GM03348 (cell line): ENCODE measurements around the gene MX1.

Experiments
- DNase-seq: peaks from one replicate; pipeline ENCODE4 v3.0.0; 2012; ENCODE audit warnings: low spot score

Gene MX1

DNA sequence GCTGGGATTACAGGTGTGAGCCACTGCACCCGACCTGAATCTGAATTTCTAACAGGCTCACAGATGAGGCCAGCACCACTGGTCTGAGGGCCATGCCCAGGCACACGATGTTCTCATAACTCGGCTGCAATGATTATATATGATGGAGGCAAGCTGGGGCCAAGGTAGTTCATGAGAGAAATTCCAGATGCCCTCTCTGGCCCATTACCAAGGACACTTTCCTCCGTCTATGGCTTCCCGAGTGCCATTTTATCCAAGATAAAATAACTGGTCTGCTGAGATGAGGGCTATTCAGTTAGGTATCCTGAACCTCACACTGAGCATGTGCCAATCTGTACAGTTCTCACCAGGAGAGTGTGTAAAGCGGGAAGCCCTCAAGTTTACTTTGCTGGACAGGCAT, 65.4 kb downstream of the MX1 start:
- no peak for DNase-seq

DNA sequence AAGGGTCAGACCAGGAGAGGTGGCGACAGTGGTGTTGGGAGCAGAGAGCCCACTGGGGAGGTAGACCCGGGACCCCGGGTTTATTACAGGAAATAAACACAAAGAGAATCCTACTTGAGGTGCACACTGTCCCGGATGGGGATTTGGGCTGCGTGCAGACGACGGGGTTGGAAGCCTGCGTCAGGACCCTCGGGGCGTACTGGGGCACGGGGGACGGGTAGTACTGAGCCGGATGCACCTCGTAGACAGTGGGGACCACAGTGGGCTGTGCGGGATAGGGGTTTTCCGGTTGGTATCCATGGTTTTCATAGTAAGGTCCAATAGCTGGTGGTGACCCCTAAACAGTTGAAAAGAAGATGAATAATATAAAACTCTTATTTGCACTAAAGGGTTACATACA, 68.2 kb downstream of the MX1 start:
- no peak for DNase-seq

DNA sequence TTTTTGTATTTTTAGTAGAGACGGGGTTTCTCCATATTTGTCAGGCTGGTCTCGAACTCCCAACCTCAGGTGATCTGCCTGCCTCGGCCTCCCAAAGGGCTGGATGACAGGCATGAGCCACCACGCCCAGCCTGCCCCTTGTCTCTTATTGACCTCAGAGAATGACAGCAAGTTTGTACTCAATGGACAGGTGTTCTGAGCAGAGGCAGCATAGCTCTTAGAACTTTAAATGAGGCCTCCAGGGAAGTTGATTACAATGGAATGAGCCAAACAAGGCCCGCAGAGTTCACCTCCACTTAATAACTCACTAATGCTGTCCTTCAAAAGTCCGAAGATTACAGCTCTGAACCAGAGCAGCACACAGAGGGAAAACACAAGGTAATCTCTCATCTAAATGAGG, 71.0 kb downstream of the MX1 start:
- no peak for DNase-seq

DNA sequence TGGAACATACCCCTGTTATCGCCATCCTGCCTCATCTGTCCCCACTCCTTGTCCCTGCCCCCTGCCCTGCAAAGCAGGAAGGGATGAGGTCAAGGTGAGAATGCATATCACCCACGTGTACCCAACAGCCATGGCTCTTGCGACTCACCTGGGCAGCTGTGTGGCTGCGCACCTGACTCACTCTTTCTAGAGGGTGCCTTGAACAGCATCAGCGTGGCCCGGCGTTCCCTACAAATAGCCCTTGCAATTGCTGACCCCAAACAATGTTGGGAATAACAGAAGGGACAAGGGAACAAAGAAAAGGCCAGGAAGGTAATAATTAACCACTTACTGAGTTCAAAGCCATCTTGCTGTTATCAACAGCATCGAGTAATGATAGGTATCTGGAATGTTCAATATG, 71.7 kb downstream of the MX1 start:
- no peak for DNase-seq

DNA sequence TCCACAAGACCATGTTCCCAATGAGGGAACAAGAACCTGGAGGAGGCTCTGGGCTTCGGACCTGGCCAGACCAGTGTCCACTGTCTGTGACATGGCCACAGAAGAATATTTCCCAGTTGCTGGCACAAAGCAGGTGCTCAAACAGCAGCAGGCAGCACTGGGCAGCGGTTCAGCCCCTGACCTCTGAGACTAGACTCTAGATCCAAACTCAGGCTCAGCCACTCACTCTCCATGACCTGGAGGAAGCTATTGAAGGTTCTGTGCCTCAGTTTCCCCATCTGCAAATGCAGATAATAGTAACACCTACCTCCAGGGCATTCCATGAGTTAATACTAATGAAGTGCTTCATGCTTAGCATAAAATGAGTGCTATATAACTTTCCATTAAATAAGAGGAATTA, 73.9 kb downstream of the MX1 start:
- DNase-seq: no peak

DNA sequence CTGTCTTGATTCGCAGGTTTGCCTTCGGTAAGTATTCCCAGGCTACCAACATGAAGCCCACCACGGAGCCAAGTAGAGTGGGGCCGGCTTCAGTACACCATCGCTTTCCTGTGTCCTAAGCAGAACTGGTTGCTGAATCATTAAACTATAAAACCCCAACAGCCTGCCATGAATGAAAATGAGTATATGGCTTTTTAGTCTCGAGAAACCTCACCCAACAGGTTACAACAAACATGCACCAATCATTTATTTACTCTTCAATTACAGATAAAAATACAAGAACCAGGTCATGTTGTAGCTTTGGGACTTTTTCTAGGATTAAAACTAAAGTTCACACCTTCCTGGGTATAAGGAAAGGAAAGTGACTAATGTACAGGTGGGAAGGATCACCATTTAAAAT, 74.3 kb downstream of the MX1 start:
- DNase-seq: no peak

DNA sequence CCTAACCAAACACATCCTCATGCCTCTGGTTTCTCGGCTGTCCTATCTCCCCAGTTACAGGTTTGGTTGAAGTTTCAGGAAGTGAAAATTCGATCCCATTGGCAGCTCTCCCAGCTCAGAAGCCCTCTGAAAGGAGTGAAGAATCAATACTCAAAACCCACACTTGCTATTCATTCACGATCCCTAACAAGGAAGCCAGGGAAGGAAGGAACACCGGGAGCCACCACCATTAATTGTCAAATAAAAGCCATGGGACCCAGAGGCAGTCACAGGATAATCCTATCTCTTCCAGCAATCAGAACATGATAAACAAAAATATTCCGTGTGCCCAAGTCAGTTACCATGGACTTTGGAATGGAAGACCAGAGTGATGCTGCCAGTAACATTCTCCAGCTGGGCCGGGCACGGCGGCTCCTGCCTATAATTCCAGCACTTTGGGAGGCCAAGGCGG, 74.9 kb downstream of the MX1 start:
- DNase-seq: no peak

DNA sequence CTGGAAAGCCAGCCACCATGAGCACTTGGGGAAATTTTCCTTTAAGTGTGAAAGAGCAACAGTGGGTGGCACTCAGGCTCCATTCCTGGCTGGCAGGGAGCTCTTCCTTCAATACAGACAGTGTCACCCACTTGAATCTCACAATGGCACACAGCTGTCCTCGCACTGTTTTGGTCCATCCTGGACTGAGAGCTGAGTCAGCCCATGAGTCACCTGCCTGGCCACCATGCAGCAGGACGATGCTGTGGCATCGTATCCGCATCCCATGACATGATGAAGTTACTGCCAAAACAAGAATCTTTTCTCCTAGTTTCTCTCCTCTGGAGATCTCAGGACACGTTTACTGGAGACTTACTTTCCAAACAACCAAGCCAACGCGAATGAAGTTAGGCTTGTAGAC, 75.9 kb downstream of the MX1 start:
- DNase-seq: no peak

DNA sequence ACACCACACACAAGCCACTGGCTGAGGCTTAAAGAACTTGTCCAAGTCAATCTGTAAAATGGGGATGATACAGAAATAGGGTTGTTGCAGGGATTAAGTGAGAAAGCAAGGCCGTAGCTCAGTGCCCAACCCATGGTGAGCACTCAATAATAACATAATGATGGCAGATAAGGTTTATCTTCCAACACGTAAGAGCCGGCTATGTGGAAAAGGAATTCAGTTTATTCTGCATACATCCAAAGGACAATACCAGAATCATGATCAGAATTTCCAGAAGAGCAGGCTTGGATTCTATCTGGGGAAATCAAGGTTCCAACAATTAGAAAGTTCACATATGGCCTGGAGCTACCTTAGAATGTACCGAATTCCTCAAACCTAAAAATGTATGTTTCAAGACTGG, 77.3 kb downstream of the MX1 start:
- no peak for DNase-seq

DNA sequence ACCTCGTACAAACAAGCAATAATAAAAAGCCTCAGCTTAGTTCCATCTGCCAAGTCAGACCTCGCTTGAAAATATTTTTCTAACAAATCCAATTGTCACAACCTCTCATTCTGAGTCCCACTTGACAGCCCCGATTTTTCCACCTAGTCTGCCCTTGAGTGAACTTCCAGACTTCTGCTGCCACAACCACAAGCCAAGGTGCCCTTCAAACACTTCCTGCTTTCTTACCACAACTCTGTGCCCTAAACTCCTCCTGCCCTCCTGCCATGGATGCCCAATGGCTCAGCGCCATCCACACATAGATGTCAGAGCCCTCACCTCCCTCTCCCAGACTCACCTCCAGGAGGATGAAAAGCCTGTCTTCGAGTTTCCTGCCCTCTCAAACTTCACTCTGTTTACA, 78.0 kb downstream of the MX1 start:
- no peak for DNase-seq

DNA sequence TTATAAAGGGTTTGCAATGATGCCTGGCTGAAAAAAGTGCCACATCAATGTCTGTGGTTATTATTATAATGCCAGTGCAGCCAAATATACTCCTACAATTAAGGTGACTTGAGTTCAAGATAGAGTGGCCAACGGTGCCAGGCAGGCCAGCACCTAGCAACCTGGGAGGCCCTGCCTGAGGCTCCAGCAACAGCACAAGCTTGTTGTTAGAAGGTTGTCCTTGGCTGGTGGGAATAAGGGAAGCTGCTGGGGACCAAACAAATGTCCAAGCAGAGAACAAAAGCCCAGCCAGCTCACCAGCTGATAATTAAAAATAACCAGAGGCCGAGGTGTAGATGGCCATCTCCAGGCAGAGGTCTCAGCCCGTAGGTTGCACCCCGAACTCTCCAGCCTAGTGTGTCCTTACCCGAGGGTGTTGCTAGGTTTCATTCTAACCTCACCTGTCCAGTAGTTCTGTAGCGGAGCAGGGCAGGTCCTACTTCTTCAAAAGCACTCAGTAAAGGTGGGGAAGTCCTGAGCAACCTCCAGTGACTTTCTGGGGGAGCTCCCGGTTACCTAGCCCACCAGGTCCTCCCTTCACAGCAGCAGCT, 80.1 kb downstream of the MX1 start:
- DNase-seq: no peak

DNA sequence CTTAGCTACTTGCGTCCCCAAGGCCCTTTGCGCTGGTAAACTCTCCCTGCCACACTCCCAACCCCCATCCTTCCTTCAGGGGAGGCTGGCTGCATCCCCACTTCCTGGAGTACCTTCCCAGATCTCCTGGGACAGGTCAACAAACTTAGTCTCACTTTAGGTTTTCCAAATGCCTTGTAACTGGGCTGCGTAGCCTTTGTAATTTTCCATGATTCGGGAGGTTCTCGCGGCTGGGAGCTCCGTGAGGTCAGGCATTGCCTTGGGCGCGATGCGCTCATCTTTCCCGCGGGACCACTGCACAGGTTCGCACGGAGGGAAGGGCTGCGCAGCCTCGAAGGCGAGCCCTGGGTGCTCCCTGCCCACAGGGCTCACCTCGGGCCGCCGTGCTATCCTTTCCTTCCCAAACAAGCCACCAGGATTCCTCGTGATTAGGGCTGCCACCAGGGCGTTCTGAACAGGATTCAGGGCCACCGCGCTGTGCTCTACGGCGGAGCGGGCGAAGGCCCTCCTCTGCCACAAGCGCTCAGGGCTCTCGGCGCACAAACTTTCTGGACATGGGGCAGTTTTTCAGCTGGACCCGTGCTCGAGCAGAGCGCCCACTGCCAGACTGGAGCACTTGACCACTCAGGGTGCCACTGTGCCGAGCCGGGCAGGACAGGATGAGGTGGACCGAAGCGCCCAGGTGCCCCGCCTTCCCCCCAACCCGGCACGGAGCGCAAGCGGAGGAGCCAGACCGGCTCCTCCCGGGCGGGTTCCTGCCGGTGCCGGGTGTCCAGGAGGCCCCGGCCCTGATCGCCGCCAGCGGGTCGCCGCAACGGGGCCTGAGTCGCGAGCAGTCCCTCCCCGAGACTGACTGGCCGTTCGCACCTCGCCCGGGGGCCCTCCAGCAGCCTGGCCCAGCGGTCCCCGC, 80.8 kb downstream of the MX1 start:
- DNase-seq: no peak

DNA sequence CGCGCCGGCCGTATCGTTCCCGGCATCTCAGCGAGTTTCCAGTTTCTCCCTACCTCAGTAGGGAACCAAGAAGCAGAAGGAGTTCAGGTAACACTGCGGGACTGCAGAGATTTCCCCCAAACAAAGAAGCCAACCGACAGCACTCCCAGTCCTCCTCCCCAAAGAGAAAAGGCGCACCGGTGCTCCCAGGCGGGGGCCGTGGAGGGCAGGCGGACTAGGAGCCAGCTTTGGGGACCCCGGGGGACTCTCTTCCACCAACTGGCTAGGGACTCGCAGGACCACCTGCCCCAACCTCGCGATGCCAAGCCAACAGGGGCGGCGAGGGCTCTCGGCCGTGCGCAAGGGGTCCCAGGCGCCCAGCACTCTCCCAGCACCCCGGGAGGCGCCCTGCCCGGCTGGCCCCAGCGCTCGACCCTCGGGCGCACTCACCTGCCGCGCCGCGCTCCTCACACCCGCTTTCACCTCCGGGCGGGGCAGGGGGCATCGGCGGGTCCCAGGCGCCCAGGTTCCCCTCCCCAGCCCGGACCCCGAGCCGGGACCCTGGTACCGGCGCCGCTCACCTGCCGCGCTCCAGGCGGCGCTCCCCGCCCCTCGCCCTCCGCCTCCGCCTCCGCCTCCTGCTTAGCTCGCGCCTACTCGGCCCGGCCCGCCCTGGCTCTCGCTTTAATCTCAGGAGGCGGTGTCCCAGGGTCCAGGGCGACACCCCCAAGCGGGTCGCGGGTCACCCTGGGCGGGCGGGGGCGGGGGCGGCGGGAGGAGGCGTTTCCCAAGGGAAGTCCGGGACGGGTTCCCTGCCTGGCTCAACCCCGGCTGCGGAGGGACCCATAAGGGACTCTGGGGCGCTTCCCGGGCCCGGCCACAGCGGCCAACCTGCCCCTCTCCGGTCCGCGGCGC, 81.7 kb downstream of the MX1 start, which contains the start of gene TMPRSS2:
Gene TMPRSS2, minus strand, starts transcription at position 638 of the 894 bp plus-strand sequence. CDS start 10,025 bp downstream, outside the sequence.
- no peak for DNase-seq

DNA sequence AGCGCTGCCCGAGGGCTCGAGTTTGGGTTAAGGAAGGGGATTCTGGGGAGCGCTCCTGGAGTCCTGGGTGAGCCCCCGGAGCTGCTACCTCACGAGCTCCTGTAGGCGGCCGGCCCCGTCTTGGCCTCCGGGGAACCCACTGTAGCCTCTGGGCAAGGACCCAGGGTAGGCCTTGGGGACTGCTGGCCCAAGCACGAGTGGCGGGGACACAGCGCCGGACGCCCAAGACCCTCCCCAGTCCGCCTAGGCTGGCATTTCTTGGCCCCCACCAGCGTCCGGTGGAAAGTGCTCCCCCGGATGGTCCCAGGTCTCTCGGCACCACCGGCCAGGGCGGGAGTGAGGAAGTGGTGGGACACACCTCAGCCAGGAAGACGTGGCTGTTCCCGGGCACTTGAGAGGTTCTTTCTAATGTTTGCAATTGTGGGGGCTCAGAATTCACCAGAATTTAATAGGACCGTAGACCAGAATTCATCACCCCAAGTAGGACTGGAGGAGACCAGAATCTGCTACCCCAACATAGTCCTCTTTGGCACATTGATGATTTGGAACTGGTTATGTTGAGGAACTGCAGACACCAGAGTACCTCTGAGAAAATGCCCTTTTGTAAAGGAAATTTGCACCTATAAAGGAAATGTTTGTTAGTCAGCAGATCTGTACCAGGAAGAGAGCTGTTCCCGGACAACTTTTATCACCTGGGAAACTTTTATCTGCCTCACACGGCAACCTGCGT, 82.5 kb downstream of the MX1 start:
- no peak for DNase-seq
